ENCODE results near the gene FAM180A.

Gene FAM180A

GRCh38 chr7:135726276-135726788 is 22.3 kb downstream of the FAM180A start:
- DNase-seq (ENCODE audit: low read depth) = no peak
- TF ChIP-seq MAX (IDR thresholded peaks at IDR 0.05; ENCODE audit: low read depth, low read length) (no peak), CTCF (IDR thresholded peaks at IDR 0.05; ENCODE audit: low read depth, low read length) (no peak), MYC (IDR thresholded peaks at IDR 0.05; ENCODE audit: low read depth, low read length) (no peak)
- H3K4me3 ChIP-seq (ENCODE audit: low read depth, low read length) = no peak overlapping the region

- DNase-seq (ENCODE audit: low read depth) = no peak
- H3K4me3 ChIP-seq (ENCODE audit: low read depth, low read length) = no peak overlapping the region
Measured at GRCh38 chr7:135723411-135723810, 25.2 kb downstream of the FAM180A start.

GRCh38 chr7:135721198-135721820 is 27.3 kb downstream of the FAM180A start:
- no peak for DNase-seq (ENCODE audit: low read depth)
- TF ChIP-seq MYC (IDR thresholded peaks at IDR 0.05; ENCODE audit: low read depth, low read length) = no peak
- H3K4me3 ChIP-seq (ENCODE audit: low read depth, low read length) = no peak overlapping the region

More at GRCh38 chr7:135723411-135723810, 25.2 kb downstream of the FAM180A start:
- TF ChIP-seq POLR2A (IDR thresholded peaks at IDR 0.05; ENCODE audit: extremely low read depth, insufficient read length) = no peak
- TF ChIP-seq CTCF (IDR thresholded peaks at IDR 0.05; ENCODE audit: low read depth, low read length) = no peak
- no peak for TF ChIP-seq MAX (IDR thresholded peaks at IDR 0.05; ENCODE audit: low read depth, low read length)
- TF ChIP-seq MYC (IDR thresholded peaks at IDR 0.05; ENCODE audit: low read depth, low read length) = no peak

- H3K4me3 ChIP-seq (ENCODE audit: low read depth, low read length) = no peak overlapping the region
- TF ChIP-seq CTCF (IDR thresholded peaks at IDR 0.05; ENCODE audit: low read depth, low read length) (no peak), MAX (IDR thresholded peaks at IDR 0.05; ENCODE audit: low read depth, low read length) (no peak), POLR2A (IDR thresholded peaks at IDR 0.05; ENCODE audit: extremely low read depth, insufficient read length) (no peak), MYC (IDR thresholded peaks at IDR 0.05; ENCODE audit: low read depth, low read length) (no peak)
- DNase-seq (ENCODE audit: low read depth) = no peak
Measured at GRCh38 chr7:135719688-135720087, 28.9 kb downstream of the FAM180A start.

- no peak for DNase-seq (ENCODE audit: low read depth)
- TF ChIP-seq CTCF (IDR thresholded peaks at IDR 0.05; ENCODE audit: low read depth, low read length) = no peak
- TF ChIP-seq MAX (IDR thresholded peaks at IDR 0.05; ENCODE audit: low read depth, low read length) = no peak
- TF ChIP-seq POLR2A (IDR thresholded peaks at IDR 0.05; ENCODE audit: extremely low read depth, insufficient read length) = no peak
- TF ChIP-seq MYC (IDR thresholded peaks at IDR 0.05; ENCODE audit: low read depth, low read length) = no peak
- H3K4me3 ChIP-seq (ENCODE audit: low read depth, low read length) = no peak overlapping the region
Measured at GRCh38 chr7:135718794-135719437, 29.7 kb downstream of the FAM180A start.

- TF ChIP-seq POLR2A (IDR thresholded peaks at IDR 0.05; ENCODE audit: extremely low read depth, insufficient read length) (no peak), MYC (IDR thresholded peaks at IDR 0.05; ENCODE audit: low read depth, low read length) (no peak), MAX (IDR thresholded peaks at IDR 0.05; ENCODE audit: low read depth, low read length) (no peak), CTCF (IDR thresholded peaks at IDR 0.05; ENCODE audit: low read depth, low read length) (no peak)
- no peak overlapping the region for H3K4me3 ChIP-seq (ENCODE audit: low read depth, low read length)
- no peak for DNase-seq (ENCODE audit: low read depth)
Measured at GRCh38 chr7:135718219-135718618, 30.4 kb downstream of the FAM180A start.
